K562 (cell line): ENCODE measurements around the gene ANKLE1. TPM values are rescaled to one million over a fixed set of nuclear protein-coding genes. Genes with fewer than 3 reads are reported as not detected.

Experiments
- ADNP ChIP-seq: fragments of 200-800 bp; sonication (Bioruptor generic); IDR thresholded peaks from 2 replicates; pipeline ENCODE4 v1.6.1; 2016; ENCODE audit warnings: missing genetic modification characterization, missing compliant biosample characterization
- CBX5 ChIP-seq: IDR thresholded peaks from 2 replicates; pipeline ENCODE4 v1.6.1; 2014; ENCODE audit warnings: low read depth, borderline replicate concordance
- CEBPG ChIP-seq, 3 experiments: fragments of 200-800 bp in 1 of 3; sonication (Bioruptor generic) in 1 of 3; sonication (generic) in 1 of 3; formaldehyde crosslinking in 1 of 3; IDR thresholded peaks in 2 of 3; conservative IDR thresholded peaks in 1 of 3; 2 replicates each; pipeline versions ENCODE4 v1.6.1 to v1.8.0; 2016 to 2022; ENCODE audit warnings: missing compliant biosample characterization in 2 of 3, missing genetic modification characterization in 2 of 3, mild to moderate bottlenecking in 1 of 3, missing genetic modification reagents in 1 of 3
- FOXP4 ChIP-seq: sonication (generic); formaldehyde crosslinking; IDR thresholded peaks from 2 replicates; pipeline ENCODE4 v1.8.0; 2022; ENCODE audit warnings: mild to moderate bottlenecking, missing genetic modification reagents, borderline replicate concordance
- MNT ChIP-seq, 2 experiments: fragments of 450-650 bp; conservative IDR thresholded peaks; 2 replicates each; pipeline ENCODE4 v1.6.1; 2017; ENCODE audit warnings: mild to moderate bottlenecking in 2 of 2, moderate library complexity in 2 of 2
- PHTF2 ChIP-seq: fragments of 250-450 bp; sonication (Bioruptor Pico); IDR thresholded peaks from 2 replicates; pipeline ENCODE4 v1.5.0; 2021; ENCODE audit warnings: mild to moderate bottlenecking
- RBFOX2 ChIP-seq: fragments of 200-400 bp; formaldehyde crosslinking; IDR thresholded peaks from 2 replicates; pipeline ENCODE4 v1.6.1; 2017; ENCODE audit warnings: low read depth, mild to moderate bottlenecking, low read length, moderate library complexity
- TCF7L2 ChIP-seq: fragments of 150-350 bp; IDR thresholded peaks from 2 replicates; pipeline ENCODE4 v1.6.1; 2016; ENCODE audit warnings: low read depth, mild to moderate bottlenecking, low read length, moderate library complexity
- XRCC3 ChIP-seq: fragments of 450-650 bp; IDR thresholded peaks from 2 replicates; pipeline ENCODE4 v1.6.1; 2017; ENCODE audit warnings: mild to moderate bottlenecking, moderate library complexity
- ZBED1 ChIP-seq: IDR thresholded peaks from 2 replicates; pipeline ENCODE4 v1.6.1; 2014
- ZNF277 ChIP-seq: fragments of 250-450 bp; sonication (Bioruptor Pico); IDR thresholded peaks from 2 replicates; pipeline ENCODE4 v1.8.0; 2022; ENCODE audit warnings: inconsistent platforms, mild to moderate bottlenecking, moderate library complexity, borderline replicate concordance
- ZNF282 ChIP-seq: sonication (generic); formaldehyde crosslinking; IDR thresholded peaks from 2 replicates; pipeline ENCODE4 v1.8.1; 2023; ENCODE audit warnings: missing genetic modification reagents
- ZNF354B ChIP-seq: fragments of 250-450 bp; sonication (Bioruptor Pico); IDR thresholded peaks from 2 replicates; pipeline ENCODE4 v1.4.0; 2020
- ZNF507 ChIP-seq: conservative IDR thresholded peaks from 2 replicates; pipeline ENCODE4 v1.6.1; 2017; ENCODE audit warnings: missing genetic modification characterization, missing compliant biosample characterization
- polyA plus RNA-seq, 8 experiments: library from polyadenylated mRNA; depleted of rRNA in 4 of 8; stranded (reverse) in 5 of 8; unstranded in 3 of 8; fragments of >200 nt; fragmentation: Nextera tagmentation in 2 of 8; fragmentation: Illumina TruSeq in 1 of 8; extraction: Ambion mirVana in 2 of 8; extraction: Trizol in 1 of 8; gene quantifications; 2 replicates each; pipeline versions ENCODE4 v1.2.1 to v1.2.3, GENCODE V29; 2011 to 2014; ENCODE audit warnings: inconsistent platforms in 1 of 8, missing spikeins in 1 of 8
- total RNA-seq, 7 experiments: library from RNA; depleted of rRNA in 6 of 7; stranded (reverse); fragments of >200 nt in 6 of 7; fragmentation: Illumina TruSeq in 2 of 7; extraction: Trizol in 2 of 7; gene quantifications; 2 replicates each; pipeline versions ENCODE4 v1.2.1 to v1.2.3, GENCODE V29; 2011 to 2021; ENCODE audit warnings: low replicate concordance in 1 of 7
- TF ChIP-seq, protein P1 (sequence below): IDR thresholded peaks from 2 replicates; pipeline ENCODE4 v1.6.1; 2014; ENCODE audit warnings: antibody characterized with exemption
- TF ChIP-seq, protein P2 (sequence below): fragments of 450-650 bp; formaldehyde crosslinking; IDR thresholded peaks from 2 replicates; pipeline ENCODE4 v1.4.0; 2020; ENCODE audit warnings: mild to moderate bottlenecking, mixed read lengths
- TF ChIP-seq, protein P3 (sequence below): fragments of 450-650 bp; IDR thresholded peaks from 2 replicates; pipeline ENCODE4 v1.7.0; 2016; ENCODE audit warnings: borderline replicate concordance

The ANKLE1 gene
- total and polyA plus RNA-seq, 9 of the 15 experiments (the other 6 are each of a cell fraction or from before 2014, with no cell fraction given): 0.63 to 9.2 (median 2.9) TPM

DNA sequence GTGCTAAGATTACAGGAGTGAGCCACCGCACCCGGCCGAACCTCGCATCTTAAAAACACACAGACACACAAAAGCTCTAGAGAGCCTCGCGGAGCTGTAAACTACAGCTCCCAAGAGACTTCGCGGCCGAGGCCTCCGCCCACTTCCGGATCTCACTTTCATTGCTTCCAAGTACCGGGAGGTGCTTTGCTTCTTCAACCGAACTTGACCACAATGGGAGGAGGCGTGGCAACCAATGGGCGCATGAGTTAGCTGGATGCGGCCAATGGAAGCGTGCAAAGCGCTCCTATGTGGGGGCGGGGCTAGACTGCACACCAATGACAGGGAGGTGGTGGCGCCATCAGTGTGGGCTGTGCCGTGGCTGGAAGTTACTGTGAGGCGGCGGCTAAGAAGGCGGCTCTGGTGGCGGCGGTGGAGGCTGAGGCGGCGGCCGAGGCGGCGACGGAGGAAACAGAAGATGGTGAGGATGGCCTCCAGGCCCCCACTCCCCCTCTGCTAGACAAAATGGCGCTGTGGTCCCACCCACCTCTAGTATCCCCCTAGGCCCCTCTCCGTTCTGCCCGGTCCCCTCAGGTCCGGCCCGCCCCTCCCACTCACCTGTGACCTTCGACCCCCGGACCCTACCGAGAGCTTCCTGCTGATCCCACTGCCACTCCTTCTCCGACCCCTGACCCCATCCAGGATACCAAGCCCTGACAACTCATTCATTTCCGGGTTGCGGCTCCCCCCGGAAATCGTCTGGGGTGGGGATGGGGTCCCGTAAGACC lies 27.7 kb downstream of the ANKLE1 start, which contains the start of gene DDA1 (continued):
- TF ChIP-seq, protein P1, sequence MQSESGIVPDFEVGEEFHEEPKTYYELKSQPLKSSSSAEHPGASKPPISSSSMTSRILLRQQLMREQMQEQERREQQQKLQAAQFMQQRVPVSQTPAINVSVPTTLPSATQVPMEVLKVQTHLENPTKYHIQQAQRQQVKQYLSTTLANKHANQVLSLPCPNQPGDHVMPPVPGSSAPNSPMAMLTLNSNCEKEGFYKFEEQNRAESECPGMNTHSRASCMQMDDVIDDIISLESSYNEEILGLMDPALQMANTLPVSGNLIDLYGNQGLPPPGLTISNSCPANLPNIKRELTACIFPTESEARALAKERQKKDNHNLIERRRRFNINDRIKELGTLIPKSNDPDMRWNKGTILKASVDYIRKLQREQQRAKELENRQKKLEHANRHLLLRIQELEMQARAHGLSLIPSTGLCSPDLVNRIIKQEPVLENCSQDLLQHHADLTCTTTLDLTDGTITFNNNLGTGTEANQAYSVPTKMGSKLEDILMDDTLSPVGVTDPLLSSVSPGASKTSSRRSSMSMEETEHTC: no peak
- TF ChIP-seq ZNF507 (tag) (no peak), CEBPG (CRISPR knock-in tag; IDR thresholded peaks at IDR 0.05) (no peak), CEBPG (tag; conservative IDR thresholded peaks at IDR 0.05 in 1 of 2, IDR thresholded peaks at IDR 0.05 in 1 of 2) (no peak), TCF7L2 (no peak), MNT (conservative IDR thresholded peaks at IDR 0.05) (peak; percentile 27 to 29; a peak in 3 of 4 replicates), ADNP (tag) (peak; percentile 95; the same call in 1 of the 2 replicates), XRCC3 (no peak), CBX5 (no peak), ZNF282 (CRISPR knock-in tag) (no peak), RBFOX2 (peak; percentile 83), PHTF2 (CRISPR knock-in tag) (no peak), ZNF354B (CRISPR knock-in tag) (no peak), ZNF277 (CRISPR knock-in tag) (no peak), ZBED1 (no peak; the same call in 1 of the 2 replicates), FOXP4 (CRISPR knock-in tag) (0 out of 2 replicates have a peak, but pooled peaks have one; percentile 18)
- TF ChIP-seq, protein P2, sequence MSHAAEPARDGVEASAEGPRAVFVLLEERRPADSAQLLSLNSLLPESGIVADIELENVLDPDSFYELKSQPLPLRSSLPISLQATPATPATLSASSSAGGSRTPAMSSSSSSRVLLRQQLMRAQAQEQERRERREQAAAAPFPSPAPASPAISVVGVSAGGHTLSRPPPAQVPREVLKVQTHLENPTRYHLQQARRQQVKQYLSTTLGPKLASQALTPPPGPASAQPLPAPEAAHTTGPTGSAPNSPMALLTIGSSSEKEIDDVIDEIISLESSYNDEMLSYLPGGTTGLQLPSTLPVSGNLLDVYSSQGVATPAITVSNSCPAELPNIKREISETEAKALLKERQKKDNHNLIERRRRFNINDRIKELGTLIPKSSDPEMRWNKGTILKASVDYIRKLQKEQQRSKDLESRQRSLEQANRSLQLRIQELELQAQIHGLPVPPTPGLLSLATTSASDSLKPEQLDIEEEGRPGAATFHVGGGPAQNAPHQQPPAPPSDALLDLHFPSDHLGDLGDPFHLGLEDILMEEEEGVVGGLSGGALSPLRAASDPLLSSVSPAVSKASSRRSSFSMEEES: no peak
- TF ChIP-seq, protein P3, sequence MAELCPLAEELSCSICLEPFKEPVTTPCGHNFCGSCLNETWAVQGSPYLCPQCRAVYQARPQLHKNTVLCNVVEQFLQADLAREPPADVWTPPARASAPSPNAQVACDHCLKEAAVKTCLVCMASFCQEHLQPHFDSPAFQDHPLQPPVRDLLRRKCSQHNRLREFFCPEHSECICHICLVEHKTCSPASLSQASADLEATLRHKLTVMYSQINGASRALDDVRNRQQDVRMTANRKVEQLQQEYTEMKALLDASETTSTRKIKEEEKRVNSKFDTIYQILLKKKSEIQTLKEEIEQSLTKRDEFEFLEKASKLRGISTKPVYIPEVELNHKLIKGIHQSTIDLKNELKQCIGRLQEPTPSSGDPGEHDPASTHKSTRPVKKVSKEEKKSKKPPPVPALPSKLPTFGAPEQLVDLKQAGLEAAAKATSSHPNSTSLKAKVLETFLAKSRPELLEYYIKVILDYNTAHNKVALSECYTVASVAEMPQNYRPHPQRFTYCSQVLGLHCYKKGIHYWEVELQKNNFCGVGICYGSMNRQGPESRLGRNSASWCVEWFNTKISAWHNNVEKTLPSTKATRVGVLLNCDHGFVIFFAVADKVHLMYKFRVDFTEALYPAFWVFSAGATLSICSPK: no peak
